Inflammatory macrophage treated with lipopolysaccharide for 1 hour (primary cell): ENCODE measurements around the gene SLC34A1.
A peak's percentile ranks its signal among the peaks of the same experiment; 100 is the strongest.

Experiments
- DNase-seq, 2 donors: peaks; one replicate each; pipeline ENCODE4 v3.0.0-alpha.2; 2020 to 2022

Gene SLC34A1

DNA sequence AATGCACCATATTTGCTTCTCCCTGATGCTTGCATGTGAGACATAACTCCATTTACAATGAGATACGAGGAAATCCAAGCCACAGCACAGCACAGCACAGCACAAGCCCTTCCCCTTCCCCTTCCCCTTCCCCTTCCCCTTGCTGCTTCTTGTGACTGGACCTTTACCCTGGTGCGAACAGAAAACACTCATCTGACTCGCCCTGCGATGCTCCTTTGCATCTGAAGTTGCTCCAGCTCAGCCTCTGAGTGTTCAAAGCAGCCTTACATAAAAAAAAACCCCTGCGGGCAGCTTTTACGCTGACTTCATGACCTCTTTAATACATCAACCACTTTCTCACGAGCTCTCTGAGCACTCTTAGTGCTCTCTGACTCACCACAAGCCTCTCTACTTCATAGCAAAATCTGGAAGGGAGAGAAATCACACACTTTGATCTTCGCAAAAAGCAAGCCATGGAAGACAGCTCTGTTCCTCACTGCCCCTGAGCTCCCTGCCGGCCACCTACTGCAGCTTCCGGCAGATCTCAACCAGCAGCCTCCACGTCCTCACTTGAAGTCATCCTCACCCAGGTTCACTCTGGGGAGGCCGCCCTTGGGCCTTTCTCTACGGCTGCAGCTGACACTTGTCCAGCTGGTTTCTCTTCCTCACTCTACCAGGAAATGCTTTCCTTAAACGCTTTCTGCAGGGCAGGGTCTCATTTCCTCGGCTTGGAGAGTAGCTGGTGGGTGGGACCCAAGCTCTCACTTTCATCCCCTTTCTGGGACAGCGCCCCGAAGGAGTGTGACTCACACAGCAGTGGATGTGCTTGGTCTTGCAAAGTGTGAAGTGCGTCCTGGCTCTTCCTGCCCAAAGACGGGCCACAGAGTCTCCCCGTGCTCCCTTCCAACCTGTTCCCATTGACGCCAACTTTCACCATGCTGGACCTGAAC, 5.3 kb downstream of the SLC34A1 start:
- DNase-seq = peak; percentile 56 to 65

DNA sequence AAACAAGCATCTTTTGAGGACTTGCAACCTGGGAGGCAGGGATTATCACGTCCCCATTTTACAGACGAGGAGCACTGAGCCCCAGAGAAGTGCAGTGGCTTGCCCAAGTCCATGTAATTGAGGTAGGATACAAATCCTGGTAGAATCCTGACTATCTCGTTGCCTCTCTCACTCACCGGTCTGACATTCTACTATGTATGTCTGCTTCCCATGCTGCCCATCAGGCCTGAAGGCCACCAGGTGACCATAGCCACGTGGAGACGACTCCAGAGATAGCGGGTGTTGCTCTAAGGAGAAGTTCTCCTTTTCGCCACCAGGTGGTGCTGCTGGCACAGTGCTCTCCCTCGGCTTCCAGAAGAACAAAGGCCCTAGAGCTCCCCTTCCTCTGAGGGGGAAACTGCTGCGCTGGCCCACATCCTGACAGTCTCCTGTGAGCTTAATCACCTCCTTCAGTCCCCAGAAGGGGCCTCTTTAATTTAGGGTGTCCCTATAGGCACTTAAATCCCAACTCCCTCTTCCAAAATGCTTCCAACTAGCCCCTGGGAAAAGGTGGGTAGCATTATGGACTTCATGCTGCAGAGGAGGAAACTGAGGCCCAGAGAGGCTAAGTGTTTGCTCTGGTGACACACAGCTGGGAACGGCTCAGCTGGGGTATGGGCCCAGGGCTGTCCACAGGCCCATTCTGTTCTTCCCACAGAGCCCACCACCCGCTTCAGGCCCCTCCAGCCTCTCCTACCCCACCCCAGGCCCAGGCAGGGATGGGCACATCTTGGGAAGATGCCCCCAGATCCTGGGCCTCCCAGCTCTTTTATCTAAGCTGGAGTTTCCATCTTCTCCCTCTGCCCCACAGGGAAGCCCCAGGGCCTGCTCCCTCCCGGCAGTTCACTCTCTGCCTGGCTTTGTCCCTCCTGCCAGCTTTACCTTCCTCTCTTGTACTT, 6.4 kb downstream of the SLC34A1 start:
- DNase-seq = peak; percentile 65 to 93

DNA sequence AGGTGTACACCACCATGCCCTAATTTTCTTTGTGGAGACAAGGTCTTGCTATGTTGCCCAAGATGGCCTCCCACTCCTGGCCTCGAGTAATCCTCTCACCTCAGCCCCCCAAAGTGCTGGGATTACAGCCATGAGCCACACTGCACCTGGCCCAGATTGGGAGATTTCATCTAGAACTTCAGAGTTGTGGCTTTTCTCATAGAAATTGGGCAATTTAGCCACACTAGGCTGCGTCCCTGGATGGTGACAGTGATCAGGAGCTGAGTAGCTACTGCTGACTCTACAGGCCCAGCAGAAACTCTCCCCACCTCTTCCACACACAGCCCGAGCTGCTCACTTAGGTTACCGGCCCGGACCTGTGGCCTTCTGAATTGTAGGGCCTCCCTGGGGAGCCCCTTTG, 8.5 kb downstream of the SLC34A1 start:
- DNase-seq = no peak

DNA sequence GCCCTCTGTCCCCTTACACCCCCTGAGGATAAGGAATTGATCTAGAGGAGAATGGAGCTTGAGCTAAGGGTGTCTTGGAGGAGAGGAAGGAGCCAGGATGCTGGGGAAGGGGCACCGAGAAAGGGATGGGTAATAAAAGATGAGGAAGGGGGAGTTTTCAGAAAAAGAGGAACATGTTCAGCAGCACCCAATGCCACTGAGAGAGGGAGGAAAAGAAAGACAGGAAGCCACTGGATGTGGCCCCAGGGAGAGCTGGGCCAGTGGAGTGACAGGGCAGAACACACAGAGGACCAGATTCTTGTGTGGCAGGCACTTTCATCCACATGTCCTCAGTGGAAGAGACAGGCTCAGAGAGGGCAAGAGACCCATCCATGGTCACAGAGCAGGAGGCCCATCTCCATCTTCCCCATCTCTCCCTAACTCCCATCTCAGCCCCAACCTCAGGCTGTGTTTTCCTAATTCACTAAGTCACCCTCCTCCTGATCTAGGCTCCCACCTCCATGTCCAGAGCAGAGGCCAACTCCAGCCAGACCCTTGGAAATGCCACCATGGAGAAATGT, 9.1 kb downstream of the SLC34A1 start:
- DNase-seq = no peak

DNA sequence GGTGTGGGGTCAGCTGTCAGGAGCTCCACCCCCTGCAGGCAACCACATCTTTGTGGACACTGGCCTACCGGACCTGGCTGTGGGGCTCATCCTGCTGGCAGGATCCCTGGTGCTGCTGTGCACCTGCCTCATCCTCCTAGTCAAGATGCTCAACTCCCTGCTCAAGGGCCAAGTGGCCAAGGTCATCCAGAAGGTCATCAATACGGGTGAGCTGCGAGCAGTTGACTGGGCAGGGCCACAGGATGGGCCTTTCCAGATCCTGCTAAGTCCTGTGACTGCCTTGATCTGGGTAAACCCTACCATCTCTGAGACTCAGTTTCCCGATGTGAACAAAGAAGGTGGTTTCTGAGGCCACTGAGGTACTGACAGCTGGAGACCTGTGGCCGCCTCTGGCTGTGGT, 9.8 kb downstream of the SLC34A1 start:
- DNase-seq = no peak

DNA sequence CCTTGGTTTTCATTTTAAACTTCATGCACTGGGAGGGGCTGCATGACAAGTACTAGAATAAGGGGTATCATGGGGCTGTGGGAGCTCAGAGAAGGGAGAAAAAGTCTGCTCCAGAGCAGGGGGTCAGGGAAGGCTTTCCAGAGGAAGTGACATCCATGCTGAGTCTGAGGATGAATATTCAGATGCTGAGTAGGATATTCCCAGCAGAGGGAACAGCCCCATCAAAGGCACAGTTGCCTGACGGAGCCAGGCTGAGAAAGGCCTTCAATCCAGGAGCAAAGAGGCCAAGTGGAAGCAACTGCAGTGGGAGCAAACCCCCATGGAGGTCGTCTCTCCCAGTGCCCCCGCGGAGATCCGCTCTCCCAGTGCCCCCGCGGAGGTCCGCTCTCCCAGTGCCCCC, 11.8 kb downstream of the SLC34A1 start:
- no peak for DNase-seq

DNA sequence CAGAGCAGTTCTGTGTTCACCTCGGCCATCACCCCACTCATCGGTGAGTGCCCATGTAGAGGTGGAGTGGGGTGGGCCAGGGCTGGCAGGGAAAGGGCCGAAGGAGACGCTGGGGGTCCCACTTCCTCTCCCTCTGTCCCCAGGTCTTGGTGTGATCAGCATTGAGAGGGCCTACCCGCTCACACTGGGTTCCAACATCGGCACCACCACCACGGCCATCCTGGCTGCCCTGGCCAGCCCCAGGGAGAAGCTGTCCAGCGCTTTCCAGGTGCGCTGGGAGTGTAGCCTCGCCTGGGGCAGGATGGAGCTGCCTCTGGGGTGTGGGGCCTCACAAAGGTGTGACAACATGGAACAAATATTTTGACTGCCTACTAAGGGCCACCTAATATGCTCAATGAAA, 12.6 kb downstream of the SLC34A1 start:
- DNase-seq = no peak

DNA sequence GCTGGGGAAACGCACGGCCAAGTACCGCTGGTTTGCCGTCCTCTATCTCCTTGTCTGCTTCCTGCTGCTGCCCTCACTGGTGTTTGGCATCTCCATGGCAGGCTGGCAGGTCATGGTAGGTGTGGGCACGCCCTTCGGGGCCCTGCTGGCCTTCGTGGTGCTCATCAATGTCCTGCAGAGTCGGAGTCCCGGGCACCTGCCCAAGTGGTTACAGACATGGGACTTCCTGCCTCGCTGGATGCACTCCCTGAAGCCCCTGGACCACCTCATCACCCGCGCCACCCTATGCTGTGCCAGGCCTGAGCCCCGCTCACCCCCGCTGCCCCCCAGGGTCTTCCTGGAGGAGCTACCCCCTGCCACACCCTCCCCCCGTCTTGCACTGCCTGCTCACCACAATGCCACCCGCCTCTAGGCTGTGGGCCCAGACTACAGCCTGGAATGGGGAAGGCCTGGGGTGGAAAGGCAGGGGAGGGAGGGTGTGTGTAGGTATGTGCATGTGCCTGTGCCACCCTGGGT, 13.7 kb downstream of the SLC34A1 start:
- no peak for DNase-seq

DNA sequence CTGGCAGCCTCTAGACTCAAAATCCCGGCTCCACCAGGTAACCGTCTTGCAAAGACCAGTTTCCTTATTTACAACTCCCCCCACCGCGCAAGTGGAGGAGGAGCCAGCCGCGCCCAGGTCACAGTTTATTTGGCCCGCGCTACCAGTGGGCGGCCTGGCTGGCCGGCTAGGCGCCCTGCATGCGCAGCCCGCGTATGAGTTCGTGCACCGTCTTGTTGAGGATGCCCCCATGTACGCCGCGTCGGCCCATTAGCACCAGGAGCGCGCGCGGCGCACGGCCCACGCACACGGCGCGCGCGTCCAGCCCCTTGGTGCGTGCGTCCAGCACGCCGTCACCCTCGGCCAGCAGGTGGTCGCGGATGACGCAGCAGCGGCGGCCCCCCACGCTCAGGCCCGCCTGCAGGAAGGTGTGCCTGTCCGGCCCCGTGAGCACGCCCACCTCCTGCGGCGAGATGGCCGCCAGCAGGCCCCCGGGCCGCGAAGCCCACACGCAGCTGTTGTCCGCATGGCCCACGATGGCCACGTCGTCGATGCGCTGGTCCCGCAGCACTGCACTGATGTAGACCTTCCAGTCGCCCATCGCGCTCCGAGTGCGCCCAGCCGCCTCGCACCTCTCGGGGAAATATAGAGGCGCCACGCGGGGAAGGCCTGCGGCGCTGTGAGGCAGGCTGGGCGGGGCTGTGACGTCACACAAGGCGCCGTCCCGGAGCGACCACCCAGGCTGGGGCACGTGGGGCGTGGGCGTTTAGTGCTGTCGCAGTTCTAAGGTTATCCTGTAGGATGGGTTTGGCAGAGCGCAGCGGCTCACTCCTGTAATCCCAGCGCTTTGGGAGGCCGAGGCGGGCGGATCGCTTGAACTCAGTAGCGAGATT, 16.0 kb downstream of the SLC34A1 start, which contains the start of gene PFN3:
PFN3 (minus strand) TSS at position 665 of the 872 bp plus-strand sequence; CDS start at position 580, 85 bp downstream.
- no peak for DNase-seq

DNA sequence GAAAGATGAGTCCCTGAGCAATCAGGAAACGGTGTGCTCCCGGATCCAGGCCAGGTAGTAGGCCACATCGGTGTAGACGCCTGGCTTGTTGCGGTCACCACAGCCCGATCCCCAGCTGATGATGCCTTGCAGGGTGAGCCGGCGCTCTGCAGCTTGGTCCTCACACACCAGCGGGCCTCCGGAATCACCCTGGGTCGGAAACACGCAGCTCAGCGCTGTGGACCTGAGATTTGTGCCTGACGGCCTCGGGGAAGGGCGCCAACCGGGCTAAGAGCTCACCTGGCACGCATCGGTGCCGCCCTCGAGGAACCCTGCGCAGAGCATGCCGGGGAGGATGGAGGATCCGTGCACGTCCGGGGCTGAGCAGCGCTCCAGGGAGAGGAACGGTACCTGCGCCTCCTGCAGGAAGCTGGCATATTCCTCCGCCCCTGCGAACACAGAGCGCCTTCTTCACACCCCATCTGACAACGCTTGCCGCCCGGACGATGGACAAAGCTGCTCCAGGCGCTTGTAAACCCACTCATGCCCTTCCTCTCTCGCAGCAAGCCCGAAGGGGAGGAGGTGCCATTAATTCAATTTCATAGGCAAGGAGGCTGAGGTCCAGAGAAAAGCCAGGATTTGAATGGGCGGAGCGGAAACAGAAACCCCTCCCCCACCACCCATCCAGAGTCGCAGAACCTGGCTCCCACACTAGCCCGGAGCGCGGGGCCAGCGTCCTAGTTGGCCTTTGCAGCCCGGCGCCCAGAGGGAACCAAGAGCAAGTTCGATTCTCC, 18.2 kb downstream of the SLC34A1 start:
- no peak for DNase-seq

DNA sequence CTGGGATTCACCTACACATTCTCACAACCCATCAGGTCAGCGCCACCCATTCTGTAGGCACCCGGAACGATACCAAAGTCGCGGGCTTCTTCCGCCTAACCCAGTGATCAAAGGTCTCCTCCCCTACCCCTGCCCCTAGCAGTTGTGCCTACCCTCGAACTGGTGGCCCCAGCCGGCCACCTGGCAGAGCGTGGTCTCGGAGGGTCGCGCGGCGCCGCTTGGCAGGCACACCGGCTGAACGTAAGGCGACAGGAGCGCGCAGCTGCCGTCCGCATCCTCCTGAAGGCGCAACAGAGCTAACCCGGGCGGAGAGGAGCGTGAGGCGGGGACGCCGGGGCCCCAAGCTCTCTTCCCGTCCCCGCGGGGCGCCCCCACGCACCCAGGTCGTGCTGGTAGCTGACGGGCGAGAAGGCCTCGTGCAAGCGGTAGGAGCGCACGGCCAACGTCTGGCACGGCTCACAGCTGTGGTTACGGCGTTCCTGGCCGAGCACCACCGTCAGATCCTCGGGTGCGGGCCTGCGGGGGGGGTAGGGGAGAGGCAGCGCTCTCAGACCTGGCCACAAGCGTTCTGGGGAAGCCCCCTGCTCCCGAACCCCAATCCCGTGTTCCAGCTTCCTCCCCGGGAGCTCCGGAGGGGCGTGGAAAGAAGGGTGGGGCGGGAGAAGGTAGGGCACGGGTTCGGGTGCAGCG, 19.0 kb downstream of the SLC34A1 start:
- DNase-seq = no peak

DNA sequence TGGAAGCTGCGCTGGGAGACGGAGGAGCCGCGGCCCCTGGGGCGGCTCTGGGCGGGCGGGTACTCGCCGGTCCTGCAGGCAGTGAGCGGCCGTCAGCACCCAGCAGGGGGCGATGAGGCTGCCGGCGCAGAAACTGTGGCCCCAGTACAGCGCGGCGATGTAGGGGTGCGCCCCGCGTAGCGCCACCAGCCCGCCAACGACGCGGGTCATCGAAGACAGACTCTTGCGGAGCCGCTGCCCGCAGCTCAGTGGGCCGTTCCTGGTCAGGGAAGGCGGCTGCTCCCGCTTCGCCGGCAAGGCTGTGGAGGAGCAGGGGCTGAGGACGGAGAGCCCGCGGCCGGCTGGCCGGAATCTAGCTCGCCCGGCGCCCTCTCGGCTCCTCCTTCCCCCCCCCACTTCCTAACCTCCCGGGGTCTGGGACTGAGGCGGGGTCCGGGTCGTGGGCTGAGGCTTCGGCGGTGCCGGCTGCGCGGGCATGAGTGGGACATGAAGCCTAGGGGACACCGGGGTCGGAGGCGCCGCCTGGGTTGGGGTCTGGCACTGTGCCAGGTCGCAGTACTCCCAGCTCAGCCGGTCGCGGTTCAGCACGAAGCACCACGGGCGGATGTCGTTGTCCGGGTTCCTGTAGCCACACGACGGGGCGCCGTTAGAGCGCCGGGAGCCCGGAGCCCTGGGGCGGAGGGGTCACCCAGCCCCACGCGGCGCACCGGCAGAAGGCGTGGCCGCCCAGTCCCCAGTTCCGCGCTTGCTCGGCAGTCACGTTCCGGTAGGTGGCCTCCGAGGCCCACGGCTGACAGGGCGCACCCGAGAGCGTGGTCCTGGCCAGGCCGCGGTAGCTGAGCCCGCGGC, 19.8 kb downstream of the SLC34A1 start:
- DNase-seq = peak; percentile 62 to 76

DNA sequence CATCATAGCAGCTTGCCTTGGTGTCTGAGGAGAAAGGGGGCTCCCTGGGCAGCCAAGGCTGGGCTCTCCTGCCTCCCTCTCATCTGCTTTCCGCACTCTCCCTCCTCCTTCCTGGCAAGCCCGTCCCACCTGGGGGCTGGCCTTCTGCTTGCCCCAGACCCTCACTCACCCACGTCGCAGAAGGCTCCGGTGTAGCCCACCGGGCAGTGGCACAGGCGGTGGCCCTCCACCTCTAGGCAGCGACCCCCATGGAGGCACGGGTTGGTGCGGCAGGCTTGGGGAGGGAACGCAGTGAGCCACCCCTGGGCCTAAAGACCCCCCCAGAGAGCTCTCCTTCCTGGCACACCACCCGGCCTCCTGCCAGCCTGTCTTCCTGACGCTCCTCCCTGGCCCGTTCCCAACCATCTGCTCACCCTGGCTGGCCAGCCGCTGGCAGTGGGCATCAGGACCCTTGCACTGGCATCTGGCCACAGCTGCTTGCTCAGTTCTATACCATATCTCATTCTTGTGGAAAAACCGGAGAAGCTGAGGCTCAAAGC, 20.5 kb downstream of the SLC34A1 start:
- no peak for DNase-seq

DNA sequence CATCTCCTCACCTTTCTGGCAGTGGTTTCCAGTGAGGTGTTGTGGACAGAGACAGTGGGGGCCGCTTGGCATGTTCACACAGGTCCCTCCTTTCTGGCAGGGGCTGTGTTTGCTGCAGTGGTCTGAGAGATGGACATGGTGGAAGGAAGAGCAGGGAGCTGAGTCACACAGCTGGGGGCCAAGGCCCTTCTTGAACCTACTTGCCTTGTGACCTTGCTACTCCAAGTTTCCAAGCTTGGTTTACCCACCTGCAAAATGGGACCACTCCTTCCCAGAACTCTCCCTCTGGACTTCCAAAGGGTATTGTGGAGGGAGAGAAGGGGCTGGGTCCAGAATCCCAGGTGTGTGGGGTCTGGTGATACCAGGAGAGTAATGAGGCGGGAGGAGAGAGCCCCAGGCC, 21.1 kb downstream of the SLC34A1 start:
- DNase-seq = no peak

DNA sequence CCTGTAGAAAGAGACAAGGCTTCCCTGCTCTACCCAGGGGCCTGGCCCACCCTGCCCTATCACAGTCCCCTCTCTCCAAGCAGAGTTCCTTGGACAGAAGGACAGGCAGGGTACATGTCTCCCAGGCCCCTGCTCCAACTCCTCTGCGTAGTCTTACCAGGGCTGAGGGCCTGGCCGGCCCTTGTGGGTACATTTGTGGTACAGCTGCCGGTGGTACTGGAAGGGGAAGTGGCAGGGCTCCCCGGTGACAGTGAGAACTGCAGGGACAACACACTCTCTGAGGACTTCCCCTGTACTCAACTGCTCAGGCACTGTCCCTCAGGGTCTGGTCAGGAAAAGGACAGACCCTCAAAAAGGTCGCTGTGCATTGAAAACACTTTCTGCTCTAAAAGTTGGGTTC, 21.6 kb downstream of the SLC34A1 start:
- DNase-seq = peak; percentile 59

DNA sequence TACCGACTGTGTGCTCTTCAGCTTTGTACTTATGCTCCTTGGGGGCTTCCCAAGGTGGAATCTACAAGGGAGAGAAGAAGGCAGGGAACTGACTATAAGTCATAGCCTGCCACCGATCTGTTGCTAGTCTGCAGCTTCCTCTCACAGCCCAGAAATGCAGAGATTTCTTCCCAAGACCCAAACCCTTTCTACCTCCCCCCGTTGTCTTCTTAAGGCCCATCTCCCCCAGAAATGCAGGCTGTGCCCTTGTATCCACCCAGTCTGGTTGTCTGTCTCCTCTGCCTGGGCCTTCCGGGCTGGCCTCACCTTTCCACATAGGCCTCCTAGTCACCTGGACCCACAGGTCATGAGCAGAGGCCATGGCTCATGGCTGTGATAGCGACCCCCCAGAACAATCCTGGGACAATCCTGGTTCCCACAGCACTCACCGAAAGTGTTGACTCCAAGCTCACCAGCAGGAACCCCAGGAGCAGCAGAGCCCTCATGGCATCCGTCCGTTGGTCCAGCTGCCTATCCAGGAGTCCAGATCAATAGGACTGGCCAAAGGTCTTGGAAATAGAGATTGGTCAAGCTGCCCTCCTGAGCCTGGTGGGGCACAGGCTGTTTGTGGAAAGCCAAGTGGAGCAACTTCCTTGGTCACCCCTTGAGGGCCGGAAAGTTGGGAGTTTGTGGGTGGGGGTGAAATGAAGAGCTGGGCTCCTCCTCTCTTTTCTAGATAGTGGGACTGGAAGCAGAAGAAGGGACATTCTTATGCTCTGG, 25.0 kb downstream of the SLC34A1 start, which contains the start of gene F12:
F12 (minus strand) TSS at position 522 of the 759 bp plus-strand sequence; CDS start at position 485, 37 bp downstream.
- no peak for DNase-seq

DNA sequence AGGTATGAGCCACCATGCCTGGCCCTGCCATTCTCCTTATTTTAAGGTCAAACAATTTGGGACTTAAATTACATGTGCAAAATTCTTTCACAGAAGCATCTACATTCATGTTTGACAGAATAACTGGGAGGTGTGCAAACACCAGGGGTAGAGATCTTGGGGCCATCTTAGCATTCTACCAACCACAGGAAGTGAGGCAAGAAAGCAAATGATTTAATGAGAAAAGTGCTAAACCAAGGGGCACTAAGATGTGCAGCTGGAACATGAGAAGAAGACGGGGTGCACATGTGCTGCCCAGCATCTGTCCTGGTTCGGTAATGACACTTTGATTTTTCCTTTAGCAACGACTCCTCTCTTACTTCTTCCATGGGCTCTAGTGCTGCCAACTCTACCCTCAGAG, 26.3 kb downstream of the SLC34A1 start:
- no peak for DNase-seq

DNA sequence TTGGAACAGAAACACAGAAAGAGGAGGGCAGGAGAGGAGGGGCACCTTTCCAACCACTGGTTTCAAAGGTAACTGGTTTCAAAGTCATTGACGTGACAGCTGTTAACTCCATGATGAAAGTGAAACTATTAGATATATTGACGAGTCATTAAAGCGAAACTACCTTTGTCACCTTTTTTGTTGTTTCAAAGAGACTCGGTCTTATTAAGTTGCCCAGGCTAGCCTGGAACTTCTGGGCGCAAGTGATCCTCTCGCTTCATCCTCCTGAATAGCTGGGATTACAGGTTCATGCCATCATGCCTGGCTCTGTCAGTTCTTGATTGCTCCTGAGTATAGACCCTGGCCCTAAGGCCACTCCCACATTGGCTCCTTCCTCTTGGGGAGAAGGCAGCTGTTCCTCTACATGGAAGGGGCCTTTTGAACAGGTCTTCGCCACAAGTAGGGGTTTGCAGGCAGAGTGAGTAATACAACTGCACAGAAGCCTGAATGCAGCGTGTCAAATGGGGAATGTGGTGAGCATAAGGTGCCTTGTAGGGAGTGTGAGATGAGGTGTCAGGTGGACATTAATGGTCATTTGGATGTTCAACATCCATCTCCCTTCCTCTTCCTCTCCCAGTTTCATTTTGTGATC, 28.5 kb downstream of the SLC34A1 start:
- DNase-seq = no peak
